ENCODE measurements around the gene PDE11A. TPM values are rescaled to one million over a fixed set of nuclear protein-coding genes. Genes with fewer than 3 reads are reported as not detected.

Gene PDE11A
- total RNA-seq, 1 donor from 2014 or later, result not detected

- intact Hi-C loops (cut with micrococcal nuclease), result no loop called here
Observed at GRCh38 chr2:177771191-177771590, 301.4 kb downstream of the PDE11A start.

- intact Hi-C loops (cut with micrococcal nuclease), result no loop called here
Observed at GRCh38 chr2:177767768-177768167, 304.8 kb downstream of the PDE11A start.

- intact Hi-C loops (cut with micrococcal nuclease), result no loop called here
Observed at GRCh38 chr2:177765698-177766097, 306.9 kb downstream of the PDE11A start.

GRCh38 chr2:177763531-177764265 is 308.9 kb downstream of the PDE11A start:
- intact Hi-C loops (cut with micrococcal nuclease), result loop anchor here (1.0 kb wide), 2 partner anchors 428 to 599 kb away; no protein-coding TSS in a partner anchor

GRCh38 chr2:177759443-177759842 is 313.1 kb downstream of the PDE11A start:
- intact Hi-C loops (cut with micrococcal nuclease), result no loop called here

GRCh38 chr2:177758591-177759371 is 313.8 kb downstream of the PDE11A start:
- intact Hi-C loops (cut with micrococcal nuclease), result no loop called here

- intact Hi-C loops (cut with micrococcal nuclease), result no loop called here
Observed at GRCh38 chr2:177756336-177756735, 316.2 kb downstream of the PDE11A start.

- intact Hi-C loops (cut with micrococcal nuclease), result no loop called here
Observed at GRCh38 chr2:177754492-177754873, 318.1 kb downstream of the PDE11A start.

GRCh38 chr2:177753682-177754491 is 318.7 kb downstream of the PDE11A start:
- intact Hi-C loops (cut with micrococcal nuclease), result no loop called here

- intact Hi-C loops (cut with micrococcal nuclease), result no loop called here
Observed at GRCh38 chr2:177748360-177748759, 324.2 kb downstream of the PDE11A start.

- intact Hi-C loops (cut with micrococcal nuclease), result no loop called here
Observed at GRCh38 chr2:177747384-177747783, 325.2 kb downstream of the PDE11A start.

GRCh38 chr2:177746358-177746757 is 326.2 kb downstream of the PDE11A start:
- intact Hi-C loops (cut with micrococcal nuclease), result no loop called here

GRCh38 chr2:177745531-177745930 is 327.0 kb downstream of the PDE11A start:
- intact Hi-C loops (cut with micrococcal nuclease), result no loop called here

GRCh38 chr2:177742851-177743250 is 329.7 kb downstream of the PDE11A start:
- intact Hi-C loops (cut with micrococcal nuclease), result no loop called here

GRCh38 chr2:177741866-177742265 is 330.7 kb downstream of the PDE11A start:
- intact Hi-C loops (cut with micrococcal nuclease), result no loop called here

- intact Hi-C loops (cut with micrococcal nuclease), result no loop called here
Observed at GRCh38 chr2:177740700-177741099, 331.9 kb downstream of the PDE11A start.

GRCh38 chr2:177738461-177739235 is 333.9 kb downstream of the PDE11A start:
- intact Hi-C loops (cut with micrococcal nuclease), result no loop called here

- intact Hi-C loops (cut with micrococcal nuclease), result no loop called here
Observed at GRCh38 chr2:177735318-177735803, 337.2 kb downstream of the PDE11A start.

GRCh38 chr2:177733322-177733855 is 339.2 kb downstream of the PDE11A start:
- intact Hi-C loops (cut with micrococcal nuclease), result no loop called here

GRCh38 chr2:177731384-177731783 is 341.2 kb downstream of the PDE11A start:
- intact Hi-C loops (cut with micrococcal nuclease), result no loop called here

- intact Hi-C loops (cut with micrococcal nuclease), result no loop called here
Observed at GRCh38 chr2:177730792-177731191, 341.8 kb downstream of the PDE11A start.
